GM18909 (cell line): ENCODE results near the gene NFIA.
A peak's percentile ranks its signal among the peaks of the same experiment; 100 is the strongest.

Experiments used
- ATAC-seq: cut with Tn5 transposase; IDR thresholded peaks from one replicate; pipeline ENCODE4 v1.9.1; 2021; ENCODE audit warnings: mild to moderate bottlenecking; ENCODE audit not compliant: unreplicated experiment, poor library complexity

Gene NFIA

GRCh38 chr1:61400997-61401396 is 318.6 kb downstream of the NFIA start:
- ATAC-seq, result no peak

- no peak for ATAC-seq
Observed at GRCh38 chr1:61403679-61404596, 321.6 kb downstream of the NFIA start.

- no peak for ATAC-seq
Observed at GRCh38 chr1:61404597-61405376, 322.4 kb downstream of the NFIA start.

- ATAC-seq, result no peak
Observed at GRCh38 chr1:61406467-61406866, 324.1 kb downstream of the NFIA start.

- ATAC-seq, result no peak
Observed at GRCh38 chr1:61412601-61413000, 330.2 kb downstream of the NFIA start.

- ATAC-seq, result no peak
Observed at GRCh38 chr1:61419196-61419595, 336.8 kb downstream of the NFIA start.

GRCh38 chr1:61419657-61420056 is 337.3 kb downstream of the NFIA start:
- no peak for ATAC-seq

GRCh38 chr1:61420243-61420642 is 337.9 kb downstream of the NFIA start:
- ATAC-seq, result no peak

GRCh38 chr1:61420909-61421835 is 338.8 kb downstream of the NFIA start:
- no peak for ATAC-seq

- no peak for ATAC-seq
Observed at GRCh38 chr1:61423643-61424042, 341.3 kb downstream of the NFIA start.

GRCh38 chr1:61424382-61424781 is 342.0 kb downstream of the NFIA start:
- no peak for ATAC-seq

- ATAC-seq, result no peak
Observed at GRCh38 chr1:61425040-61425439, 342.7 kb downstream of the NFIA start.

- no peak for ATAC-seq
Observed at GRCh38 chr1:61426254-61426653, 343.9 kb downstream of the NFIA start.

- no peak for ATAC-seq
Observed at GRCh38 chr1:61426885-61427284, 344.5 kb downstream of the NFIA start.

GRCh38 chr1:61427510-61427909 is 345.1 kb downstream of the NFIA start:
- ATAC-seq, result no peak

GRCh38 chr1:61428146-61428545 is 345.8 kb downstream of the NFIA start:
- ATAC-seq, result no peak

GRCh38 chr1:61432616-61433388 is 350.4 kb downstream of the NFIA start:
- no peak for ATAC-seq

- no peak for ATAC-seq
Observed at GRCh38 chr1:61433646-61434045, 351.3 kb downstream of the NFIA start.

GRCh38 chr1:61434276-61434675 is 351.9 kb downstream of the NFIA start:
- ATAC-seq, result peak; percentile 64

GRCh38 chr1:61435226-61435625 is 352.9 kb downstream of the NFIA start:
- ATAC-seq, result no peak
